ENCODE measurements around the gene MUC4. TPM values are rescaled to one million over a fixed set of nuclear protein-coding genes. Genes with fewer than 3 reads are reported as not detected.
A peak's percentile ranks its signal among the peaks of the same experiment; 100 is the strongest.

Gene MUC4
- total and polyA plus RNA-seq, 9 of the 15 experiments (the other 6 are each of a cell fraction or from before 2014, with no cell fraction given), result under 0.01 to 0.21 (median 0.10) TPM; not detected in 4

DNA sequence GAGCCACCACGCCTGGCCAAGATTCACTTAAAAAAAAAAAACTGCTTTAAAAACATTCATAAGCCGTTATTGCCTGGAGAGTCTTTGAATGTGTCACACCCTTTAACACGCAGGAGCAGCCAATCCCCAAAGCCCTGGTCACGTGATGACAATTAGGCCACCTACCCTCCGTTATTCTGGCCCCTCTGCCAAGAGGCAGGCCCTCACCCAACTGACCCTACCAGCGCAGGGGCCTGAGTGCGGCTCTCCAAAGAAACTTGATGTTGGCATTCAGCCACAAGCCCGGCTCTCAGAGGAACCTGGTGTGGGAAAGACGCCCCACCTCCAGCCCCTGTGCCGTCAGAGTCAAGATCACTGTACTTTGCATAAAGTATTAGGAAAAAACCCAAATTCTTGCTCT is 11.6 kb upstream of the MUC4 start:
- no peaks in the 10 kb centered on the region for H3K9me3 ChIP-seq (replicated peaks; ENCODE audit: control insufficient read depth, insufficient read depth, low read depth, low read length)
- DNase-seq (ENCODE audit: extremely low read depth in 1 of 4, low spot score in 3 of 4) (peak in 1 of 4 experiments; percentile 48), FAIRE-seq (no peak), ATAC-seq (peak; percentile 30)
- H3K9ac ChIP-seq (ENCODE audit: insufficient read depth in 1 of 2, low read depth in 2 of 2, low read length in 2 of 2), result 0 out of 4 replicates have a peak overlapping the region, but pooled peaks of 1 of the 2 experiments have one; percentile 72
- H3K27me3 ChIP-seq (ENCODE audit: control insufficient read depth in 2 of 2, insufficient read depth in 2 of 2, low read length in 2 of 2), result peaks cover 9 to 23% of the 10 kb centered on the region in 2 experiments
- H3K79me2 ChIP-seq (ENCODE audit: control insufficient read depth, insufficient read depth, low read length), result no peaks in the 10 kb centered on the region
- H2AFZ ChIP-seq (ENCODE audit: low read depth, low read length), result peak overlapping the region; percentile 25
- ChIA-PET CTCF (ENCODE audit: low intra/inter-chr PET ratio) (interaction anchor here (0.6 kb wide), 1 partner anchor 32 kb away, joined by 3 read pairs; no protein-coding TSS in a partner anchor), POLR2A (interaction anchor here (1.0 kb wide), 1 partner anchor 8 kb away, joined by 5 read pairs; no protein-coding TSS in a partner anchor)
- no peaks in the 10 kb centered on the region for H4K20me1 ChIP-seq (replicated peaks; ENCODE audit: control insufficient read depth, insufficient read depth, low read length)
- intact Hi-C loops (cut with micrococcal nuclease), result no loop called here
- H3K4me1 ChIP-seq (replicated peaks in 1 of 2; ENCODE audit: control insufficient read depth in 2 of 2, insufficient read depth in 2 of 2, low read length in 2 of 2), result peaks cover 0 to 37% of the 10 kb centered on the region in 2 experiments; a peak in 2 of 5 replicates
- peak overlapping the region; percentile 24; the same call in 1 of the 2 replicates for H3K4me2 ChIP-seq (ENCODE audit: insufficient read depth, low read length)
- BruUV-seq (replicated peaks), result no TSS peak
- no peak overlapping the region for H3K27ac ChIP-seq (ENCODE audit: extremely low read depth, low read depth, low read length)
- H3K4me3 ChIP-seq, result no peak overlapping the region
- in situ Hi-C loops (cut with MboI), result no loop called here
- peaks cover 2% of the 10 kb centered on the region for H3K9me1 ChIP-seq (ENCODE audit: control insufficient read depth, insufficient read depth, low read length)
- 21% methylated on average over 10 of the region's 10 CpGs for WGBS (ENCODE audit: insufficient coverage, low coverage, missing lambda C conversion rate)
- no peaks in the 10 kb centered on the region for H3K36me3 ChIP-seq (ENCODE audit: control insufficient read depth, insufficient read depth, low read length)
- TF ChIP-seq ZNF583 (CRISPR knock-in tag; IDR thresholded peaks at IDR 0.05), result no peak
- peak; percentile 59 for TF ChIP-seq BHLHE40 (IDR thresholded peaks at IDR 0.05; ENCODE audit: low read length)
- TF ChIP-seq, protein P1, sequence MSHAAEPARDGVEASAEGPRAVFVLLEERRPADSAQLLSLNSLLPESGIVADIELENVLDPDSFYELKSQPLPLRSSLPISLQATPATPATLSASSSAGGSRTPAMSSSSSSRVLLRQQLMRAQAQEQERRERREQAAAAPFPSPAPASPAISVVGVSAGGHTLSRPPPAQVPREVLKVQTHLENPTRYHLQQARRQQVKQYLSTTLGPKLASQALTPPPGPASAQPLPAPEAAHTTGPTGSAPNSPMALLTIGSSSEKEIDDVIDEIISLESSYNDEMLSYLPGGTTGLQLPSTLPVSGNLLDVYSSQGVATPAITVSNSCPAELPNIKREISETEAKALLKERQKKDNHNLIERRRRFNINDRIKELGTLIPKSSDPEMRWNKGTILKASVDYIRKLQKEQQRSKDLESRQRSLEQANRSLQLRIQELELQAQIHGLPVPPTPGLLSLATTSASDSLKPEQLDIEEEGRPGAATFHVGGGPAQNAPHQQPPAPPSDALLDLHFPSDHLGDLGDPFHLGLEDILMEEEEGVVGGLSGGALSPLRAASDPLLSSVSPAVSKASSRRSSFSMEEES (CRISPR knock-in tag; IDR thresholded peaks at IDR 0.05), result peak; percentile 88
- TF ChIP-seq, protein P2, sequence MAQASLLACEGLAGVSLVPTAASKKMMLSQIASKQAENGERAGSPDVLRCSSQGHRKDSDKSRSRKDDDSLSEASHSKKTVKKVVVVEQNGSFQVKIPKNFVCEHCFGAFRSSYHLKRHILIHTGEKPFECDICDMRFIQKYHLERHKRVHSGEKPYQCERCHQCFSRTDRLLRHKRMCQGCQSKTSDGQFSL (CRISPR knock-in tag; IDR thresholded peaks at IDR 0.05), result no peak
- TF ChIP-seq, protein P2 (tag; IDR thresholded peaks at IDR 0.05), result no peak
- TF ChIP-seq, protein P3, sequence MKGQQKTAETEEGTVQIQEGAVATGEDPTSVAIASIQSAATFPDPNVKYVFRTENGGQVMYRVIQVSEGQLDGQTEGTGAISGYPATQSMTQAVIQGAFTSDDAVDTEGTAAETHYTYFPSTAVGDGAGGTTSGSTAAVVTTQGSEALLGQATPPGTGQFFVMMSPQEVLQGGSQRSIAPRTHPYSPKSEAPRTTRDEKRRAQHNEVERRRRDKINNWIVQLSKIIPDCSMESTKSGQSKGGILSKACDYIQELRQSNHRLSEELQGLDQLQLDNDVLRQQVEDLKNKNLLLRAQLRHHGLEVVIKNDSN (CRISPR knock-in tag; IDR thresholded peaks at IDR 0.05), result peak; percentile 83
- TF ChIP-seq, protein P4, sequence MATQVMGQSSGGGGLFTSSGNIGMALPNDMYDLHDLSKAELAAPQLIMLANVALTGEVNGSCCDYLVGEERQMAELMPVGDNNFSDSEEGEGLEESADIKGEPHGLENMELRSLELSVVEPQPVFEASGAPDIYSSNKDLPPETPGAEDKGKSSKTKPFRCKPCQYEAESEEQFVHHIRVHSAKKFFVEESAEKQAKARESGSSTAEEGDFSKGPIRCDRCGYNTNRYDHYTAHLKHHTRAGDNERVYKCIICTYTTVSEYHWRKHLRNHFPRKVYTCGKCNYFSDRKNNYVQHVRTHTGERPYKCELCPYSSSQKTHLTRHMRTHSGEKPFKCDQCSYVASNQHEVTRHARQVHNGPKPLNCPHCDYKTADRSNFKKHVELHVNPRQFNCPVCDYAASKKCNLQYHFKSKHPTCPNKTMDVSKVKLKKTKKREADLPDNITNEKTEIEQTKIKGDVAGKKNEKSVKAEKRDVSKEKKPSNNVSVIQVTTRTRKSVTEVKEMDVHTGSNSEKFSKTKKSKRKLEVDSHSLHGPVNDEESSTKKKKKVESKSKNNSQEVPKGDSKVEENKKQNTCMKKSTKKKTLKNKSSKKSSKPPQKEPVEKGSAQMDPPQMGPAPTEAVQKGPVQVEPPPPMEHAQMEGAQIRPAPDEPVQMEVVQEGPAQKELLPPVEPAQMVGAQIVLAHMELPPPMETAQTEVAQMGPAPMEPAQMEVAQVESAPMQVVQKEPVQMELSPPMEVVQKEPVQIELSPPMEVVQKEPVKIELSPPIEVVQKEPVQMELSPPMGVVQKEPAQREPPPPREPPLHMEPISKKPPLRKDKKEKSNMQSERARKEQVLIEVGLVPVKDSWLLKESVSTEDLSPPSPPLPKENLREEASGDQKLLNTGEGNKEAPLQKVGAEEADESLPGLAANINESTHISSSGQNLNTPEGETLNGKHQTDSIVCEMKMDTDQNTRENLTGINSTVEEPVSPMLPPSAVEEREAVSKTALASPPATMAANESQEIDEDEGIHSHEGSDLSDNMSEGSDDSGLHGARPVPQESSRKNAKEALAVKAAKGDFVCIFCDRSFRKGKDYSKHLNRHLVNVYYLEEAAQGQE (IDR thresholded peaks at IDR 0.05; ENCODE audit: borderline replicate concordance), result peak; percentile 15; the same call in 1 of the 2 replicates
- TF ChIP-seq, protein P4 (CRISPR knock-in tag; IDR thresholded peaks at IDR 0.05; ENCODE audit: low read depth), result no peak
- peak in 1 of 2 experiments; percentile 22; a peak in 1 of 4 replicates for TF ChIP-seq NRF1 (conservative IDR thresholded peaks at IDR 0.05 in 1 of 2, IDR thresholded peaks at IDR 0.05 in 1 of 2)
- peak; percentile 61 for TF ChIP-seq CBFA2T2 (conservative IDR thresholded peaks at IDR 0.05)
- TF ChIP-seq RFX5 (IDR thresholded peaks at IDR 0.05; ENCODE audit: low read depth, low read length), result no peak

Data from K562 (cell line).